ENCODE results near the gene PAXX.

PAXX gene

GRCh38 chr9:137042751-137043727 is 50.8 kb downstream of the PAXX start:
- H3K4me2 ChIP-seq (ENCODE audit: insufficient read depth, low read length), result no peak overlapping the region

More at GRCh38 chr9:137042751-137043727, 50.8 kb downstream of the PAXX start:
- no peak overlapping the region for H3K4me3 ChIP-seq (ENCODE audit: low read depth in 1 of 2, low read length in 2 of 2)
- no peak for TF ChIP-seq CTCF (IDR thresholded peaks at IDR 0.05; ENCODE audit: borderline replicate concordance, extremely low read depth, low read length, poor library complexity, severe bottlenecking)
- no peak for TF ChIP-seq EZH2 (IDR thresholded peaks at IDR 0.05; ENCODE audit: borderline replicate concordance, low read depth, low read length, severe bottlenecking)
- no peak for ATAC-seq (ENCODE audit: insufficient read depth, low read depth)
- no peak overlapping the region for H3K27ac ChIP-seq (ENCODE audit: low read length)
- H4K20me1 ChIP-seq (ENCODE audit: insufficient read depth, low read length), result peaks cover 26% of the 10 kb centered on the region
- no peaks in the 10 kb centered on the region for H3K9me3 ChIP-seq (ENCODE audit: insufficient read depth, low read length, severe bottlenecking)
- no peaks in the 10 kb centered on the region for H3K36me3 ChIP-seq (ENCODE audit: insufficient read depth, low read length)
- peaks cover 28% of the 10 kb centered on the region for H3K27me3 ChIP-seq (ENCODE audit: insufficient read depth, low read length, poor library complexity)
- no peaks in the 10 kb centered on the region for H3K4me1 ChIP-seq (ENCODE audit: insufficient read depth, low read length)
- H2AFZ ChIP-seq (ENCODE audit: low read depth, low read length), result no peak overlapping the region
- no peak for DNase-seq
- H3K79me2 ChIP-seq (ENCODE audit: insufficient read depth, low read length), result no peaks in the 10 kb centered on the region
- H3K9ac ChIP-seq (ENCODE audit: low read depth, low read length), result no peak overlapping the region
